ENCODE data around the gene ABHD5.

ABHD5 gene

GRCh38 chr3:43735618-43736017 lies 44.9 kb downstream of the ABHD5 start:
- no peak for TF ChIP-seq CTCF (IDR thresholded peaks at IDR 0.05)
- Histone ChIP-seq H3K4me3 (ENCODE audit: low read depth in 1 of 2, low read length in 1 of 2) (no peak overlapping the region), H3K9me3 (no peaks in the 10 kb centered on the region), H3K36me3 (peaks cover 75% of the 10 kb centered on the region), H3K27me3 (no peaks in the 10 kb centered on the region), H3K4me1 (ENCODE audit: control insufficient read depth in 1 of 2, insufficient read depth in 1 of 2, low read depth in 1 of 2, low read length in 1 of 2) (no peaks in the 10 kb centered on the region), H3K27ac (no peak overlapping the region)

DNA sequence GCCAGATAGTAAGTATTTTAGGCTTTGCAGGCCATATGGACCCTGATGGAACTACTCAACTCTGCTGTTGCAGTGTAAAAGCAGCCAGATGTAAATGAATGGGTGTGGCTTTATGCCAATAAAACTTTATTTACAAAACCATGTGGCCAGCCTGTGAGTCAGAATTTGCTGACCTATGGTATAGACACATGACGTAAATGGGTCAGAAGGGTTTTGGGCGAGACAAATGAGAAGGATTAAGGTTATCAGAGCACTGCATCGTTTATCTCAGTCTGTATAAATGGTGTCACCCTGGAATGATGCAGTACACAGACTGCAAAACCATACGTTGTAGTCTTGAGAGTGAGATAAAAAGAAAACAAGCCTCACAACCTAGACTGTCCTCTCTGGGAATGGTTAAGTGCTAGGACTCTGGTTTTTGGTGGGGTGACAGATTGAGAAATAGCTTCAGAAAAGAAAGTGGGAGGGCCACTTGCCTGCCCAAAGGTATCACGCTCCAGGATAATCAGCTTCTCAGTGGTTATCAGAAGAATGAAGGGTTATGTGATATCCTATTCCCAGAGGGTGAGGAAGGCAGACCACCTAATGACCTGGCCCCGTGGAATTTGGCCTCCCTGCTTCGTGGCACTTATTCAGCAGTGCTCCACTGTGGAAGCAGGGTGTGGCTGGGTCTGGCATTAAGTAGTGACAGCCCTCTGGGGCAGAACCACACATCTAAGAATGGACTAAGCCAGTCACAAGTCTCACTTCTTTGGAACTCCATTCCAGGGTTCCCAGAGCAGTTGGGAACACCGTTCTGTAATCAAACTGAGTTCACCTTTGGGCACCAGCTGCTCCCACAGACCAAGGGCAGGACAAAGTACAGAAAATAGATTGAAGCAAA lies 46.1 kb downstream of the ABHD5 start:
- no peaks in the 10 kb centered on the region for H3K4me1 ChIP-seq (ENCODE audit: control insufficient read depth in 1 of 2, insufficient read depth in 1 of 2, low read depth in 1 of 2, low read length in 1 of 2)
- peak overlapping the region; percentile 21 for H3K27ac ChIP-seq
- no peaks in the 10 kb centered on the region for H3K9me3 ChIP-seq
- no peaks in the 10 kb centered on the region for H3K27me3 ChIP-seq
- H3K36me3 ChIP-seq: peaks cover 65% of the 10 kb centered on the region
- no peak overlapping the region for H3K4me3 ChIP-seq (ENCODE audit: low read depth in 1 of 2, low read length in 1 of 2)
- TF ChIP-seq CTCF (IDR thresholded peaks at IDR 0.05): no peak

- TF ChIP-seq CTCF (IDR thresholded peaks at IDR 0.05): no peak
Observed at GRCh38 chr3:43738305-43738704, 47.6 kb downstream of the ABHD5 start.

DNA sequence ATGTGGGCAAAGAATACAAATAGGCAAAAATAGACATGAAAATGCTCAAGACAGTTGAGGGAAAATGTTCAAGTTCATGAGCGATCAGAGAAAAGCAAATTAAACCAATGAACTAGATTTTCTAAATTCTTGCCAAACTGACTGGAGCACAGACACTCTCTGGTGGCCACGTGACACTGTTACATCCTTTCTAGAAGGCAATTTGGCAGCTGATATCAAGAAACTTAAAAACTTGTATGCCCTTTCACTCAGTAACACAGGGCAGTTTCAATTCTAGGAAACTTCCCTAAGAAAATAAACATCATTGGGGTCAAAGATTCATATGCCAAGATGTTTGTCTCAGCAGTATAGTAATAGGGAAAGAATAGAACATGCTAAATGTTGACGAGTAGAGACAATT lies 52.2 kb downstream of the ABHD5 start:
- no peak overlapping the region for H3K27ac ChIP-seq
- no peak for TF ChIP-seq CTCF (IDR thresholded peaks at IDR 0.05)
- peaks cover 9% of the 10 kb centered on the region for H3K36me3 ChIP-seq
- H3K4me1 ChIP-seq (ENCODE audit: control insufficient read depth in 1 of 2, insufficient read depth in 1 of 2, low read depth in 1 of 2, low read length in 1 of 2): no peaks in the 10 kb centered on the region
- H3K27me3 ChIP-seq: no peaks in the 10 kb centered on the region
- no peak overlapping the region for H3K4me3 ChIP-seq (ENCODE audit: low read depth in 1 of 2, low read length in 1 of 2)
- no peaks in the 10 kb centered on the region for H3K9me3 ChIP-seq

More at GRCh38 chr3:43738305-43738704, 47.6 kb downstream of the ABHD5 start:
- Histone ChIP-seq H3K4me3 (ENCODE audit: low read depth in 1 of 2, low read length in 1 of 2) (no peak overlapping the region), H3K36me3 (peaks cover 50% of the 10 kb centered on the region), H3K27ac (no peak overlapping the region), H3K27me3 (no peaks in the 10 kb centered on the region), H3K4me1 (ENCODE audit: control insufficient read depth in 1 of 2, insufficient read depth in 1 of 2, low read depth in 1 of 2, low read length in 1 of 2) (no peaks in the 10 kb centered on the region), H3K9me3 (no peaks in the 10 kb centered on the region)

DNA sequence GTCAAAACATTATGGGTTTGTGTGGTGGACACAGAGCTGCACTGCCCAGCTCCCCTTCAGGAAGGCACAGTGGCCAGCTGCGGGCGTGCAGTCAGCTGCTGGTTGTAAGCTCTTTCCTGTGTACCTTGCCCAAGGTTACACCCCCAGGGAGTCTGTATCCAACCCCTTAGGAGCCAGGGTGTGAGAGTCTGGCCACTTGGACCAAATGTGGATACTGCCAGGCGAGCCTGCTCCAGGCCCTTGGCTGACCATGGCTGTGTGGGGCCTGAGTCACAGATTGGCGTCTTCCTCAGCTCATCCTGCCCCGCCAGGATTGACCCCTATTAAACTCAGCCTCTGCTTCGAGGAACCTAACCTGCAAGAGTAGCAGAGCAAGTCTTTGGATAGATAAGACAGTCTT lies 56.9 kb downstream of the ABHD5 start:
- Histone ChIP-seq H3K4me3 (ENCODE audit: low read depth in 1 of 2, low read length in 1 of 2) (no peak overlapping the region), H3K27me3 (no peaks in the 10 kb centered on the region), H3K36me3 (no peaks in the 10 kb centered on the region), H3K27ac (no peak overlapping the region), H3K4me1 (ENCODE audit: control insufficient read depth in 1 of 2, insufficient read depth in 1 of 2, low read depth in 1 of 2, low read length in 1 of 2) (no peaks in the 10 kb centered on the region), H3K9me3 (no peaks in the 10 kb centered on the region)
- no peak for TF ChIP-seq CTCF (IDR thresholded peaks at IDR 0.05)

Measured in neutrophil (primary cell).